Peyer's patch (tissue), 4 donors: ENCODE data around the gene FASTK. TPM values are rescaled to one million over a fixed set of nuclear protein-coding genes. Genes with fewer than 3 reads are reported as not detected.

ENCODE experiments used
- DNase-seq, 3 donors: peaks; one replicate each; pipeline ENCODE4 v3.0.0-alpha.2; 2017 to 2019
- H3K27ac ChIP-seq, 4 donors: fragments of 200-600 bp; sonication (generic); one replicate each; pipeline ENCODE4 v1.5.1; 2016 to 2019
- H3K27me3 ChIP-seq, 2 donors: fragments of 200-600 bp; sonication (generic); one replicate each; pipeline ENCODE4 v1.5.1; 2019
- H3K36me3 ChIP-seq, 3 donors: fragments of 200-600 bp; sonication (generic); one replicate each; pipeline ENCODE4 v1.5.1; 2016 to 2019
- H3K4me1 ChIP-seq, 4 donors: fragments of 200-600 bp; sonication (generic); one replicate each; pipeline ENCODE4 v1.5.1; 2016 to 2019
- H3K4me3 ChIP-seq, 4 donors: fragments of 200-600 bp; sonication (generic); 1 replicate in 3 of 4; 2 replicates in 1 of 4; pipeline ENCODE4 v1.5.1; 2016 to 2019; ENCODE audit warnings: mild to moderate bottlenecking in 1 of 4
- H3K9me3 ChIP-seq, 4 donors: fragments of 200-600 bp; sonication (generic); one replicate each; pipeline ENCODE4 v1.5.1; 2016 to 2019; ENCODE audit warnings: mild to moderate bottlenecking in 1 of 4
- CTCF ChIP-seq, 6 experiments: fragments of 450-650 bp in 4 of 6; fragments of 200-600 bp in 2 of 6; sonication (generic) in 1 of 6; IDR thresholded peaks; one replicate each; pipeline ENCODE4 v1.5.1; 2017 to 2019; ENCODE audit warnings: antibody characterized with exemption in 6 of 6, mild to moderate bottlenecking in 3 of 6, moderate library complexity in 1 of 6
- POLR2A ChIP-seq, 2 donors: fragments of 450-650 bp; IDR thresholded peaks; one replicate each; pipeline ENCODE4 v1.5.1; 2017; ENCODE audit warnings: antibody characterized with exemption in 2 of 2, mild to moderate bottlenecking in 2 of 2, moderate library complexity in 2 of 2
- total RNA-seq, 4 donors: library from RNA; depleted of rRNA; stranded (reverse); fragments of >200 nt; gene quantifications; one replicate each; pipeline ENCODE4 v1.1.0, GENCODE V29; 2016

The FASTK gene
- total RNA-seq, 4 donors from 2014 or later, result 99.0 to 239 (median 158) TPM

GRCh38 chr7:151081170-151082101 lies 827 bp upstream of the FASTK start:
- peaks cover 3 to 52% (median 34%) of the 10 kb centered on the region in 4 donors for H3K4me1 ChIP-seq
- peaks cover 0 to 8% (median 0%) of the 10 kb centered on the region in 3 donors for H3K36me3 ChIP-seq
- no peak for TF ChIP-seq CTCF (IDR thresholded peaks at IDR 0.05)
- TF ChIP-seq POLR2A (IDR thresholded peaks at IDR 0.05), result peak in 1 of 2 donors; percentile 30
- no peaks in the 10 kb centered on the region for H3K27me3 ChIP-seq
- no peaks in the 10 kb centered on the region for H3K9me3 ChIP-seq
- H3K4me3 ChIP-seq, result peak overlapping the region; percentile 93 to 96 (median 95)
- peak overlapping the region; percentile 95 to 97 (median 96) for H3K27ac ChIP-seq
- peak in 2 of 3 donors; percentile 65 to 83 for DNase-seq

GRCh38 chr7:151080067-151080521 lies 515 bp downstream of the FASTK start:
- Histone ChIP-seq H3K4me3 (peak overlapping the region; percentile 93 to 96 (median 95)), H3K27ac (peak overlapping the region; percentile 95 to 97 (median 96)), H3K4me1 (peaks cover 3 to 45% (median 34%) of the 10 kb centered on the region in 4 donors), H3K9me3 (no peaks in the 10 kb centered on the region), H3K36me3 (peaks cover 0 to 19% (median 0%) of the 10 kb centered on the region in 3 donors), H3K27me3 (no peaks in the 10 kb centered on the region)
- peak in 1 of 3 donors; percentile 56 for DNase-seq
- peak in 1 of 6 experiments; percentile 12 for TF ChIP-seq CTCF (IDR thresholded peaks at IDR 0.05)
- no peak for TF ChIP-seq POLR2A (IDR thresholded peaks at IDR 0.05)

- no peak for DNase-seq
- H3K9me3 ChIP-seq, result no peaks in the 10 kb centered on the region
- no peaks in the 10 kb centered on the region for H3K27me3 ChIP-seq
- TF ChIP-seq POLR2A (IDR thresholded peaks at IDR 0.05), result no peak
- no peak for TF ChIP-seq CTCF (IDR thresholded peaks at IDR 0.05)
- H3K27ac ChIP-seq, result peak overlapping the region in 3 of 4 donors; percentile 96 to 97 (median 96)
- peaks cover 0 to 27% (median 0%) of the 10 kb centered on the region in 3 donors for H3K36me3 ChIP-seq
- H3K4me3 ChIP-seq, result peak overlapping the region in 3 of 4 donors; percentile 93 to 96 (median 95)
- H3K4me1 ChIP-seq, result peaks cover 3 to 45% (median 34%) of the 10 kb centered on the region in 4 donors
These were observed 1.3 kb downstream of the FASTK start for GRCh38 chr7:151079199-151079910.

- Histone ChIP-seq H3K4me3 (no peak overlapping the region), H3K27ac (no peak overlapping the region), H3K36me3 (peaks cover 0 to 36% (median 0%) of the 10 kb centered on the region in 3 donors), H3K27me3 (no peaks in the 10 kb centered on the region), H3K4me1 (peaks cover 3 to 40% (median 30%) of the 10 kb centered on the region in 4 donors), H3K9me3 (no peaks in the 10 kb centered on the region)
- no peak for DNase-seq
- TF ChIP-seq CTCF (IDR thresholded peaks at IDR 0.05) (no peak), POLR2A (IDR thresholded peaks at IDR 0.05) (no peak)
These were observed 2.2 kb downstream of the FASTK start for GRCh38 chr7:151078233-151079040.
